DOHH2 (cell line): ENCODE measurements around the gene EML5.

ENCODE experiments used
- CTCF ChIP-seq: fragments of 200-600 bp; sonication (generic); IDR thresholded peaks from one replicate; pipeline ENCODE4 v1.5.1; 2014; ENCODE audit warnings: antibody characterized with exemption, mild to moderate bottlenecking, low read depth, low read length; ENCODE audit not compliant: poor library complexity, severe bottlenecking
- EZH2phosphoT487 ChIP-seq: fragments of 200-600 bp; sonication (generic); IDR thresholded peaks from 2 replicates; pipeline ENCODE4 v1.6.1; 2017; ENCODE audit warnings: borderline replicate concordance, mild to moderate bottlenecking, antibody characterized with exemption, low read length, moderate library complexity, mixed read lengths

DNA sequence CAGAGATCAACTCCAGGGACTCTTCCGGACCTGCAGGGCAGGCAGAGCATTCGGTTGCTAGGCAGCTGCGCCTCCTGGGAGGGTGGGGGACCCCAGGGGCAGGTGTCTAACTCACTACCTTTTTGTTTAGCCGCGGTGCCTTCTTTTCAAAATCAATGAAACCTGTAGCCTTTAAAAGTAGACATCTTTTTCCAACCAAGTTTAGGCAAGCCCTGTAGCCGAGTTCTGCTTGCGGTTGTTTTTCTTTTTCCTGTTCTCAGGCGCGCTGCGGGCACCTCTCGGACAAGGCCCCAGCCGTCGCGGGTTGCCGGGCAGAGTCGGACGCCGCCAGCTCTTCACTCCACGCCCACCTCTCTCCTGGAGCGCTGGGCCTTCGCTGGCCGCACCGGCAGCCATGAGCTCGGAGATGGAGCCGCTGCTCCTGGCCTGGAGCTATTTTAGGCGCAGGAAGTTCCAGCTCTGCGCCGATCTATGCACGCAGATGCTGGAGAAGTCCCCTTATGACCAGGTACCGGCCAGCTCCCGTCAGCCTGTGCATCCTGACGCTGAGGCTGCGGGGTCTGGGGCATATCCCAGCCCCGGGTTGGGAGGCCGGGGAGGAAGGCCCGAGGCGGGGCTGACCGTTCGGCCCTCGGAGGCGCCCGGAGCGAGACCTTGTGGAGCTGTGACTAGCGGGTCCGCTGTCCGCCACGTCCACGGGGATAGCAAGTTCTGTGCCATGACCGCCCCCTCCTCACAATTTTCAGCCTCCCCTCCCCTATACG lies 31.7 kb upstream of the EML5 start, which contains the start of gene TTC8:
- TF ChIP-seq CTCF (no peak), EZH2phosphoT487 (no peak)
